Anterior cingulate cortex (tissue), 58 donors: ENCODE data around the gene ARHGAP26.

Source experiments
- DNase-seq, 58 donors: peaks; one replicate each; lab custom pipeline; 2025; lab: John Stamatoyannopoulos, UW

ARHGAP26 gene, protein sequence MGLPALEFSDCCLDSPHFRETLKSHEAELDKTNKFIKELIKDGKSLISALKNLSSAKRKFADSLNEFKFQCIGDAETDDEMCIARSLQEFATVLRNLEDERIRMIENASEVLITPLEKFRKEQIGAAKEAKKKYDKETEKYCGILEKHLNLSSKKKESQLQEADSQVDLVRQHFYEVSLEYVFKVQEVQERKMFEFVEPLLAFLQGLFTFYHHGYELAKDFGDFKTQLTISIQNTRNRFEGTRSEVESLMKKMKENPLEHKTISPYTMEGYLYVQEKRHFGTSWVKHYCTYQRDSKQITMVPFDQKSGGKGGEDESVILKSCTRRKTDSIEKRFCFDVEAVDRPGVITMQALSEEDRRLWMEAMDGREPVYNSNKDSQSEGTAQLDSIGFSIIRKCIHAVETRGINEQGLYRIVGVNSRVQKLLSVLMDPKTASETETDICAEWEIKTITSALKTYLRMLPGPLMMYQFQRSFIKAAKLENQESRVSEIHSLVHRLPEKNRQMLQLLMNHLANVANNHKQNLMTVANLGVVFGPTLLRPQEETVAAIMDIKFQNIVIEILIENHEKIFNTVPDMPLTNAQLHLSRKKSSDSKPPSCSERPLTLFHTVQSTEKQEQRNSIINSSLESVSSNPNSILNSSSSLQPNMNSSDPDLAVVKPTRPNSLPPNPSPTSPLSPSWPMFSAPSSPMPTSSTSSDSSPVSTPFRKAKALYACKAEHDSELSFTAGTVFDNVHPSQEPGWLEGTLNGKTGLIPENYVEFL

DNA sequence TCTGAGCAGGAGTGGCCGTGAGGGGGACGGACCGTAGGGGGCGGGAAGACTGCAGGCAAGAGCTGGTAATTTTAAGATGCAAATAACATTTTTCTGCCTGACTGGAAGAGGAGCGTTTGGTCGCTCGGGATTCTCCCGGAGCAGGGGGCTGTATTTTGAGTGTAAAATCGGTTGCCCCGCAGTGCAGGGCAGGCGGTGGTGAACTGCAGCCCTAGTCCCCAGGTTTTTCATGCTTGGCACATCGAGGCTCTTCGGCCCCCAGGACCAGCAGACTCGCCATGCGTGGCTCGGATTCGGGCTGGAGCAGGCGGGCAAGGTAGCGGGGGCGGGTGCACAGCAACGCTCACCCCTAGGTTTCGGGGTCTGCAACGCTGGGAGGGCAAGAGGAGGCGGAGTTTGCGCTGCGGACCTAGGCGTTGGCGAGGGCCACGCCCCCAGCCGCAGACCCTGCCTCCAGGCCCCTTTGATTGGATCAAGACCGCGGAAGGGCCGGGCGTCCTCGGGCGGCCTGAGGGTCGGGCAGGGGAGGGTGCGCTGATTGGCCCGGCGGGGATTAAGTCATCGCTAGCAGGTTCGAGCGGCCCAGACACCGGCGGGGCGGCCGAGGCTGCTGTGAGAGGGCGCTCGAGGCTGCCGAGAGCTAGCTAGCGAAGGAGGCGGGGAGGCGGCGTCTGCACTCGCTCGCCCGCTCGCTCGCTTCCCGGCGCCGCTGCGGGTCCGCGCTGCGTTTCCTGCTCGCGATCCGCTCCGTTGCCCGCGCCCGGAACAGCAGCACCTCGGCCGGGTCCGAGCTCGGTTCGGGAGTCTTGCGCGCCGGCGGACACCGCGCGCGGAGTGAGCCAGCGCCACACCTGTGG is at the start of gene ARHGAP26:
Gene ARHGAP26 (plus strand): TSS at position 585 of the 857 bp plus-strand sequence. CDS start 385 bp downstream, outside the sequence.
- DNase-seq, result peak; percentile 52 to 98 (median 96)

DNA sequence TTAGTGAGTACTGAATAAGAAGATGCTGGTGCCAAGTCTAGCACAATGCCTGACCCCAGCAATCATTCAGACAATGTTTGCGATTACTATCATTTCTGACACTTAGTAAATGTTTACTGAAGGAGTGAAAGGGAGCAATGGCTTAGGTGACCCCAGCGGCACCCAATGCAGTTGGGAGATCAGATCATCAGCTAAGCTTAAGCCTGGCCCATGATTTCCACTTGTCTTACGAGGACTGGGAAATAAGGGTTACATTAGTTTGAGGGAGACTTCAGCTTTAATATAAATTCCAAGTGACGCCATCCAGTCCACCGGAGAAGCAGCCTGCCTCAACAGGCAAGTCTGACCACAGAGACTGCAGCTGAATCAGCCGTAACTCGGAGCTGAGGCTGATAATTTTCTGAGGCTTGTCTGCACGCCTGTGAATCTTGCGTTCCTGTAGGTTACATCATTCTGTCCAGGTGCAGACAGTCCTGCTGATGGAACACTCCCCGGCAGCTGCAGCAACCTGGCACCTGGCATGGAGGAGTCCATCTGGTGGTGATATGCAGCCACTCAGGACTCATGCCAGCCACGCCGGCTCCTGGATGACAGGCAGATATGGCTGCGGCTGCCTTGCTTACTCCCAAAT is 49.4 kb upstream of the ARHGAP26 start:
- peak in 9 of 58 donors; percentile 9 to 34 (median 21) for DNase-seq

DNA sequence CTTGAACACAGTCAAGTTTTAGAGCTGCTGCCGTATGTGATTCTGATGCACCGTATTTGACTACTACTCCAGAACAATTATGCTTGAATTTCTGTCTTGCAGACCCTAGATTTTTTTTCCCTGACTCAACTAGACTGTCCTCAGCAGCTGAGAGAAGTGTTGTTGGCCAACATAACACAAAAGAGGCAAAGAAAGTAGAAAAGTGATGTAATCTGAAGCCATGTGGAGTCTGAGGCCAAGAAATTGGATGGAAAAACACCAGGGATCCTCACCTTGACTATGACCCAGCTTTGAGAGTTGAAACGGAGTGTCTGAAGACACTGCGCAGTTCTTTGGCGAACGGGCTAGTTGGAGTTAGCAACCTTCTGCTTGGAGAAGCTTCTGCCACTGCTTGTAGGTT is 48.0 kb upstream of the ARHGAP26 start:
- peak in 1 of 58 donors; percentile 35 for DNase-seq

DNA sequence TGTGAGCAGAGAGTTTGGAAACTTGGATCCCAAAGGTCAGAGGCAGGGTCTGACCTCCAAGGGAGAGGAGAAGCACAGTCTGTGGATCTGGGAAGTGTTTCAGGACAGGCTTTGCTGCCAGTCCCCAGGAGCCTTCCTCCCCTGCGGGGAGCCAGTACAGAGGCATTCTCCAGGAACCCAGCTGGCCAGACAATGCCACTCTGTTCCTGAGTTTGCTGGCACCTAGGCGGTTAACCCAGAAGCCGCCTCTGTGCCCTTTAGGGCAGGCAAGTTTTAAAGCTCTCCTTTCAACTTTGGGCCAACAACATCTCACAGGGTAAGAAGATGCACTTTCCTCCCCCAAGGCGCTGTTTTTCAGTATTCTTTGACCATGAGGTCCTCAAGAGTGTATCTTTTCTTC is 47.3 kb upstream of the ARHGAP26 start:
- DNase-seq, result peak in 16 of 58 donors; percentile 13 to 64 (median 28)

DNA sequence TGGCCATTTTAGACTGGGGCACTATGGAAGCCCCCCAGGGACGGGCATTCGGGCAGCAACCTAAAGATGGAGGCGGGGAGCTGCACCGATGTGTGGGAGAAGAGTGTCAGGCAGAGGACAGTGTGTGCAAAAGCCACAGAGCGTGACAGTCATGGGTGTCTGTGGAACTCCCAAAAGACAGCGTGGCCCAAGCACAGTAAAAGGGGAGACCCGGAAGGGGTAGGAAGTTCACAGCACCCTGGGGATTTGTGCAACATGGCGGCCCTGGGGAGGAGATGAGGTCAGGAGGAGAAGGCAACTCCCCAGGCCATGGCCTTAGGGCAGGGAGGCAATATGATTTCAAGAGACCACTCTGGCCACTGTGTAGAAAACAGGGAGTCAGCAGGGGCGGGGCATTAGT is 45.4 kb upstream of the ARHGAP26 start:
- no peak for DNase-seq

DNA sequence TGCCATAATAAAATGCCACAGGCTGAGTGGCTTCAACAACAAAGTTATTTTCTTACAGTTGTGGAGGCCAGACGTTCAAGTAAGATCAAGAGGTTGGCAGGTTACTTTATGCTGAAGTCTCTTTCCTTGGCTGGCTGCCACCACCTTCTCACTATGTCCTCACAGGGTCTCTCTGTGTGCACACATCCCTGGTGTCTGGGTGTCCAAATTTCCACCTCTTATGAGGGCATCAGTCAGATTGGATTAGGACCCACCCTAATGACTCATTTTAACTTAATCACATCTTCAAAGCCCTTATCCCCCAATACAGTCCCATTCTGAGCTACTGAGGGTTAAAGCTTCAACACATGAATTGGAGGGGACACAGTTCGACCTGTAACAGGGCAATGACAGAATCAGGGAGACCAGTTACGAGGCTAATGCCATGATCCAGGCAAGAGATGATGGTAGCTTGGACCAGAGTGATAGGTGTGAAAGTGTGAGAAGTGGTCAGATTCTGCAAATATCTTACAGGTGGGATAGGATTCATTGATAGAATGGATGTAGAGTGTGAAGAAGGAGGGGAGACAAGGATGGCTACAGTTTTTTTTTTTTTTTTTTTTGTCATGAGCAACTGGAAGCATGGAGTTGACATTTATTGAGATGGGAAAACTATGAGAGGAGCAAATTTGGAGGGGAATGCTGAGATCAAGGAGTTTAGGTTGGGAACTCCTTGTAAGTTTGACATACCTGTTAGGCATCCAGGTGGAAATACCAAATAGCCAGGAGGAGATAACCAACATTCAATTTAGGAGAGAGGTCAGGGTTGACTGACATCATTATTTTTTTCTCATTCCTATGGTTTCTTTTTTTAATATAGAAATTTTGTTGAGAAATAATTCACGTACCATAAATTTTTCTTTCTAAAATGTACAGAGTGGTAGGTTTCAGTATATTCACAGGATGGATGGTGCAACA is 44.7 kb upstream of the ARHGAP26 start:
- DNase-seq, result no peak

DNA sequence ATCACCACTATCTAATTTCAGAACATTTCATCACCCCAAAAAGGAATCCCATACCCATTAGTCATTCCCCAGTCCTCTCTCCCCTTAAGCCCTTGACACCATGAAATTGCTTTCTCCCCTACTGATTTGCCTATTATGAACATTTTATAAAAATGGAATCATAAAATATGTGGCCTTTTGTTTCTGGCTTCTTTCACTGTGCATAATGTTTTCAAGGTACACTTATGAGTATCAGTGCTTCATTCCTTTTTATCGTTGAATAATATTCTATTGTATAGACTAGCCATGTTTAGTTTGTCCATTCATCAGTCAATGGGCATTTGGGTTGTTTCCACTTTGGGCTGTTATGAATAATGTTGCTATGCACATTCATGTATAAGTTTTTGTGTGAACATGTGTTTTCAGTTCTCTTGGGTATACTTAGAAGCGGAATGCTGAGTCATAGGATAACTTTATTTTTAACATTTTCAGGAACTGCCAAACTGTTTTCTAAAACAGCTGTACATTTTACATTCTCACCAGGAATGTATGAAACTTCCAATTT is 43.9 kb upstream of the ARHGAP26 start:
- DNase-seq, result no peak

DNA sequence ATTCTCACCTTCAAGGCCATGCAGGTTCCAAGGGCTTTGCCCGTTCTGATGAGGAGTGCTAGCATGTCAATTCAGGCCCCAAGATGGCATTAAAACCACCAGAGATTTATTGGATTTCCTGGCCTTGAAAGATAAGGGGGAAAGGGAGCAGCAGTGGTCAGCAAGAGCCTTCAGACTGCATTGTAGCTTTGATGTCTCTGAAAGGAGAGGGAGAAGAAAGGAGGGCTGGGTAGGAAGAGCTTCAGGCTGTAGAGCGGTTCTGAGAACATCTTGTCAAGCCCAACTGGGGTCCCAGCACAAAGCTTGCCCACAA is 42.5 kb upstream of the ARHGAP26 start:
- no peak for DNase-seq

DNA sequence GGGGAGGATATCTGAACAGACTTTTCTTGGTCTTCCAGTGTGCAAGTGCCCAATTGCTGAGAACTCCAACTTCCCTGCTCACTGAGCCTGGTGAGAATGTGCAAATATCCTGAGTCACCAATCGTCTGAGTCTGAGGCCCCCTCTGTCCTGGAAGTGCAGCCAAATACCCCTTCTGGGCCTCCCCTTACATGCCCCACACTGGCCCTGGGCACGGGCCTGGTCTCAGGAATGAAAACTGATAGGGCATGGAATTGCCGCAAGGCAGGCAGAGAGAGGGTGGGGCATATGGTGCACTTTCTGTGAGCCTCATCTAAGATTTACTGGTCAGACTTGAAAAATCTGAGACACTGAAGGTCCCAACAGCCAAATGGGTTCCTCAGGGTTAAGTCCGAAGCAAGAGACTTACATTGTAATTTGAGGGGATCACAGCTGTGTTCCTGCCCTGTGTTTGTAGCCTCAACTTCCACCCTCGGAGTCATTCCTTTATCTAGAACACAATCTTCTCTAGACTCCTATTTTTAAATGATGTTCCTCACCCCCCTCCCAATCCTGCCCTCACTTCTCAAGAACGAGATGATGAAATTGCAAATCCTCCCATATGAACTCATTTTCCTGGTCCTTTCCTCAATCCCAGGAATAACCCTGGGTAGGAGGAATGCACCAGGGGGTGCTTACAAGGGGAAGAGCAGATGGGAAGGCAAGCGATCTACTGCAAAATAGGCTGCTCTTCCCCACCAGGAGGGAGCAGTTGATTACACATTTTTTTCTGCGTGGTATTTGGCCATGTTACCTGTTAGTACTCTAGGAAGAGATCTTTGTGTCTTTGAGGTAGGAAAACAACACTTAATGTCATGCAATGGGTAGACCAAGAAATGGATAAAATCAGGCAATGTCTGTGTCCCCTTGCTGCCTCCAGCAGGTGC is 34.6 kb upstream of the ARHGAP26 start:
- DNase-seq, result peak in 1 of 58 donors; percentile 51

DNA sequence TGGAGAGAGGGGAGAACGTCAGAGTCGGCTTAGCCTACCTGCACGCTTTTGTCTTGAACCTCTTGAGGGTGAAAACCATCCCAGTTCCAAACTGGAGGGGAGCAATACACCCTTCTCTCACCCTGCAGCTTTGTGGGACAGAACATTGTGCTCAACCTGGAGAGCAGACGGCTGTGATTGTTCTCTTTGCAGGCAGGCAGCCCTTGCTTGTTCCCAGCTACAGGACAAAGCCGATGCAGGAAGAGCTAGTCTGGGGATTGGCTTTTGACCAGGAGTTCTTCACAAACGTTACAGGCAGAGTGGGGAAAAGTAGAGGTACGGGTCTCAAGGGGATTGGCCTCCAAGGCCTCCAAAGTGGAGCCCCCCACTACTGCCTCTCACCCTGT is 33.9 kb upstream of the ARHGAP26 start:
- DNase-seq, result no peak

DNA sequence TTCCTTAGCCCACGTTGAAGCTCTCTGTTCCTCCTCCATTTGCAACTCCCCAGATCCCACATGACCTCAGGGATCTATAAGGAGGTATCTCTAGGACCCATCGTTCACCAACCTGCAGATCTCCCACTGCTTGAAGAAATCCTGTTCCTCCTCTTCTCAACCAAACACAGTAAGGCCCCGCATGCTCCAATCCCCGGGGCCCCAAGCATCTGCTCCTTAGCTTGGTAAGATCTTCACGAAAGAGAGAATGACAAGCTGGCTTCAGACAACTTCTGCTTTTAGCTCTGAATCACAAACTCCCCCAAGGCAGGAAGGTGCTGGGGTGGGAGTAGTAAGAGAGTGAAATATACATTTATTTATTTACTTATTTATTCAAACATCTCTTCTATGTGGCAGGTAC is 33.0 kb upstream of the ARHGAP26 start:
- no peak for DNase-seq

DNA sequence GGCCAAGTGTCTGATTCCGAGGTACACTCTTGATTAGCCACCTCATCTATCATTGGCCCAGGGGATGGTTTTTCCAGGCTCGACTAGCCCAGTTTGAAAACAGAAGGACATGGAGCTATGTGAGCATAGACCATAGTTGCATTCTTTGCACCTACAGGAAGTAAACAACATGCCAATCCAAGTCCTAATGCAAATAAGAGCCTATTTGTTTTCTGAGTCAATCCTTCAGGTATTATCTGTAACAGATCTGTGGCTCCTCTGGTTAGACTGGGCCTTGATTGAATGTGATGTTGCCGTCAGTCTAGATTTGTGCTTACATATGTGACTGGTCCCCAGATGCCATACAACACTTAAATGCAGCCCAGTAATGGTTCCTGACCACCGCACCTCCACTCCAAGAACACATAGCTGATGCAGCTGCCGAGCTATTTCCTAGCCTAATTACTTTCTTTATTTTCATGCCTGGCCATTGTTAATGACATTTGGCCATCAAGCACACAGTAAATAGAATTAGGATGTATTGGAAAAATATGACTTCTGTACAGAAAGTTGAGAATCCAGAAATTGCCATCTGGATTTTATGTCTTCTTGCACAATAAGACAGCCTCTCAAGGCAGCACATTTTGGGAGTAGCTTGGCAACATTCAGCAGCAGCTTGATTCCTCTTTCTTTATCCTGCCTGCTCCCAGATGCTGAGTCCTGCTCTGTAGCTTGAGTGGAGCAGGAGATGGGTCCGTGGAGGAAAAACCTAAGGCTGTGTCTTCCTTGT is 29.5 kb upstream of the ARHGAP26 start:
- DNase-seq, result peak in 3 of 58 donors; percentile 4 to 19 (median 9)

DNA sequence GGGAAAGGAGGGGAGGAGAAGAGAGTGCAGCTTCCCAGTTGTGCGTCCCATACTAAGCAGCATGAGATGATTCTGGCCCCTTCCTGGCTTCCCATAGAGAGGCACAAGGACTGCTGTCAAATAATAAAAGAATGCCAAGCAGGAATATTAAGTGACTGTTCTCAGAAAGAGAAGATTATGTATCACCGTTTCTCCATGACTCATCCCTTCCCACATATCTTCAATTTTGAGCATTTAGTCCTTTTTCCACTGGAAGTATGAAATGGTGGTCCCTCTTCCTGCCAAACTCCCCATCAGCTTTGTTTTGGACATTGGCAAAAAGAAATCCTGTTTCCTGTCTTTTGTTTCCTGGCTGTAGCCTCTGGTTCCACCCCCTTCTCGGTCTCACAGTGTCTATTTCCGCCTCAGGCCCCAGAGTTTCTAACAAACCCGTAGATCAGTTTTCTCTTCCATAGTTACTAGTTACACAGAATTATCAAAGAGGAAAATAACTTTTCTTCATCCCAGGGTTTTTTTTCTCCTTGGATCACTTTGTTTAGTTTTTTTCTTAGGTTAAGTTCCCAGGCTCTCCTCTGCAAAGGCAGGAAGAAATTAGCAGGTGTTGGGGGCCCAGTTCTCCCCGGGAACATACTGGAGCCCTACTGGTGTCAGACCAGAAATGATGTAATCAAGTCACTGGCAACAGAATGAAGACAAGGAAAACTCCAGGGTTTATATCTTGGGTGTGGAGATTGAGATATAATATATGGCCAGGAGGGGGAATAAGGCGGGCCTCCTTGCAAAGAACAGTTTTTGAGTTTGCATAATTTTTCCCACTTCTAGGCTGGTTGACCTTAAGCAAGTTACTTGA is 26.4 kb upstream of the ARHGAP26 start:
- DNase-seq, result no peak

DNA sequence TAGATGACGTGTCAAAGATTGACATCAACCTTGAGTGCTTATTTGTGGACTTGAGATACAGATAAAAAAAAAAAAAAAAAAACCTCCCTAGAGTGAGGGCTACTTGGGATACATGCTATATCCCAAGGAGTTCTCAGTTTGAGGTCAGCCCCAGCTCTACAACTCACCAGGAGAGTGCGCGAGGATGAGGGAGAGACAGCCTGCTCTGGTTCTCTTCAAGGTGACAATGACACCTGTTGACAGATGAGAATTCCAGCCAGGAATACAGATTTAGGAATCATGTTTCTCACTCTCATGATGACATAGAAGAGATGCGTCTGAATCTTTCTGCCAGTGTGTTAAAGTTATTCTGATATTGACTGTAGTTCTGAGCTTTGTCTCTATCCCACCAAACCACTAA is 24.9 kb upstream of the ARHGAP26 start:
- no peak for DNase-seq

DNA sequence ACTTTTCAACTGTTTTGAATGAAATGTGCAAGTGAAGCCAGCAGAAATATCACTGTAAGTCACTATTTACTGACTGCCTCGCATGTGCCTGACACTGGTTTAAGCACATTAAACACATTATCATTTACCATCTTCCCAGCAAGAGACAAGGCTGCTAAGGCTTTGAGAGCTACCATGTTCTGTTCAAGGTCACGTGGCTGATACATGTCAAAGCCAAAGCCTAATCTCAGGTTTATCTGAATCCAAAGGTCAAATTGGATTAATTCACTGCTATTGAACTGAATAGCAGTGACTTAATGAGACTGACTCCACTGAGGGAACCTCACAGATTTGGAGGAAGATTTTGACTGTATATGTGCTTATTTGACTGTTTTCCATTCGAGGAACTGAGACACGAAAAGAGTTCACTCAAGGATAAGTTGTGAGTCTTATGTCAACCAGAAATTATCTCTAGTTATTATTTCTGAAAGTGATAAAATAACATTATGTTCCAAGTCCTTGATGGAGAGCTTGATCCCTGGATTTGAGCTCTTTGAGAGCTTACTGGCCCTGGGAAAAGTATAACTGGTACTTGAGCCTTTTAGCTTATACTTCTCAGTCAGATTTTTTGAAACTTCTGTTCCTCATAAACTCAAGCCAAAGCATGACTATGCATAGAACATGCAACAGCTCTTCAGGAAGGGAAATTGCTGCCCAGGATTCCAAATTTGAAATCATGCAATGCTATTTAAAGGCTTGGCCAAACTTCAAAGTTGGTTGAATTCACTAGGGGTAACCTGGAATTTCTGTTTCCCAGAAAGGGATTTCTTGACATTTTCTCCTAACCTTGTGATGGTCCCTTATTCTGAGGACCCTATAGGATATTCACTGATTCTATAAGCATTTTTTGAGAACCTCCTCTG is 23.4 kb upstream of the ARHGAP26 start:
- peak in 1 of 58 donors; percentile 17 for DNase-seq
